NCI-H128 (cell line): ENCODE measurements around the gene ZSCAN2.

Experiments
- DNase-seq: peaks from one replicate; lab custom pipeline; 2025; ENCODE audit not compliant: unreplicated experiment; lab: John Stamatoyannopoulos, UW

ZSCAN2 gene

GRCh38 chr15:84668221-84668982, 67.6 kb downstream of the ZSCAN2 start:
- DNase-seq = no peak

DNA sequence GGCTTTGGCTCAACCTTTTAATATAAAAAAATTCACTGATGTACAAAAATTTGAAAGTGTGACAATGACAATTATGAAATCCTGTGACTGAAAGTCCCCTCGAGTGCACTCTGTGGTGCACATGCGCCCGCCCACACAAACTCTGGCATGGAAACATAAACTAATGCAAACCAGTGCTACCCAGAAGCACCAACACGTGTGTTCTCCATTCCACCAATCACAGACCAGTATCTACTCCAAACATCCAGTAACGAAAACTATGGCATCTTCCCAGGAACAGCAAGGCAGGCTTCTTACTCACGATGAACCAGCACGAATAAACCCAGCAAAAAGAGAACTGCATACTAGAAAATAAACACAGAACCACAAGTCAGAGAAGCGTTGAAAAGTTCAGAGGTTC, 68.9 kb downstream of the ZSCAN2 start:
- DNase-seq = no peak

- no peak for DNase-seq
These were observed 70.4 kb downstream of the ZSCAN2 start for GRCh38 chr15:84671211-84671610.
